ENCODE data around the gene PPP1R10.

The PPP1R10 gene

DNA sequence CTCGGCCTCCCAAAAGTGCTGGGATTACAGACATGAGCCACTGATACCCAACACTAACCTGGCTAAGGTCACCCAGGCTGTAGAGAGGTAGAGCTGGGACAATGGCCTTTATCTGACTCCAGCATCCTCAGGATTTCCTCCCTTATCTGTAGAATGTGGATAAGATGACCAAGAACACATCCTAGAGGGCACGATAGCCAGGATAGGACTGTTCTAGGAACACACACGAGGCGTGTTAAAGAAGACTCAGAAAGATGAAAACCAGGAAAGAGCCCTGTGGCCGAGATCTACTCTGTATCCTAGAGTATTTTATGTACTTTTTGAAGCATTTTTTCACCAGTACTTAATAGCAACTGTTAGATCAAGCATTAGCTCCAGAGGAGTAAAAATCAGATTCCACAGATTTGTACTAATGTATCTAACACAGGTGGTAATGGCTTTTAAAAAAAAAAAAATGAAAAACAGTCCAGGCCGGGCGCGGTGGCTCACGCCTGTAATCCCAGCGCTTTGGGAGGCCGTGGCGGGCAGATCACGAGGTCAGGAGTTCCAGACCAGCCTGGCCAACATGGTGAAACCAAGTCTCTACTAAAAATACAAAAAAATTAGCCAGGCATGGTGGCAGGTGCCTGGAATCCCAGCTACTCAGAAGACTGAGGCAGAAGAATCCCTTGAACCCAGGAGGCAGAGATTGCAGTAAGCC lies 17.3 kb downstream of the PPP1R10 start:
- no peak for DNase-seq (ENCODE audit: low read depth in 3 of 3, low spot score in 1 of 3)

DNA sequence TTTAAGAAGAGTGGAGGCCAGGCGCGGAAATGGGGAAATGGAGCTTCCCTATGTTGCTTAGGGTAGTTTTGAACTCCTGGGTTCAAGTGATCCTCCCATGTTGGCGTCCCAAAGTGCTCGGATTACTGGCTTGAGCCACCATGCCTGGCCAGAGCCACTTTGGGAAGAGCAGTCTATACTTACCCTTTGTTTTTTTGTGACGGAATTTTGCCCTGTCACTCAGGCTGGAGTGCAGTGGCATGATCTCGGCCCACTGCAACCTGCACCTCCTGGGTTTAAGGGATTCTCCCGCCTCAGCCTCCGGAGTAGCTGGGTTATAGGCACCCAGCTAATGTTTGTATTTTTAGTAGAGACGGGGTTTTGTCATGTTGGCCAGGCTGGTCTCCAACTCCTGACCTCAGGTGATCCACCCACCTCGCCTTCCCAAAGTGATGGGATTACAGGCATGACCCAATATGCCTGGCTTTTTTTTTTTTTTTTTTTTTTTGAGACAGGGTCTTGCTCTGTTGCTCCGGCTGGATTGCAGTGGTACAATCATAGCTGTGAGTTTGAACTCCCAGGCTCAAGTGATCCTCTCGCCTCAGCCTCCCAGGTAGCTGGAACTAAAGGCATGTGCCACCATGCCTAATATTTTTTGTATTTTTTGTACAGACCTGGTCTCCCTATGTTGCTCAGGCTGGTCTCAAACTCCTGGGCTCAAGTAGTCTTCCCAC lies 18.0 kb downstream of the PPP1R10 start:
- no peak for DNase-seq (ENCODE audit: low read depth in 3 of 3, low spot score in 1 of 3)

DNA sequence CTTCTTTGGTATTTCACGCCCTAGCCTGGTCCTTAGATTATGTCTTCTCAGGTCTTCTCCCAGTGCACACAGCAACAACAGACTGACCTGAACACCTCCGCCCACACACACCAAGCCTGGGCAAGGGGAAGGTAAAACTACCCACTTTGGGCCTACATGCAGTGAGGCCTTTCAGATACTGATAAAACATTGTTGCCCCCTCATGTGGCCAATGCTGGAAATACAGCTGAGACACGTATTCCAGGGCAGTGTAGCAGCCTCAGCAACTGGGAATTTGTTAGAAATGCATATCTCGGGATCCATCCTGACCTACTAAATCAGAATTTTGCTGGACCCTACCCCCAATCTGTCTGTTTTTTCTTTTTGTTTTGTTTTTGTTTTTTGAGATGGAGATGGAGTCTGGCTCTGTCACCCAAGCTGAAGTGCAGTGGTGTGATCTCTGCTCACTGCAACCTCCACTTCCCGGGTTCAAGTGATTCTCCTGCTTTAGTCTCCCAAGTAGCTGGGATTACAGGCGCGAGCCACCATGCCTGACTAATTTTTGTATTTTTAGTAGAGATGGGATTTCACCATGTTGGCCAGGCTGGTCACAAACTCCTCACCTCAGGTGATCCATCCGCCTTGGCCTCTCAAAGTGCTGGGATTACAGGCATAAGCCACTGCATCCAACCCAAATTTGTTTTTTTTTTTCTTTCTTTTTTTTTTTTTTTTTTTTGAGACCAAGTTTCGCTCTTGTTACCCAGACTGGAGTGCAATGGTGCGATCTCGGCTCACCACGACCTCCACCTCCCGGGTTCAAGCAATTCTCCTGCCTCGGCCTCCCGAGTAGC lies 19.5 kb downstream of the PPP1R10 start:
- DNase-seq (ENCODE audit: low read depth in 3 of 3, low spot score in 1 of 3): peak; percentile 51 to 68 (median 51)

DNA sequence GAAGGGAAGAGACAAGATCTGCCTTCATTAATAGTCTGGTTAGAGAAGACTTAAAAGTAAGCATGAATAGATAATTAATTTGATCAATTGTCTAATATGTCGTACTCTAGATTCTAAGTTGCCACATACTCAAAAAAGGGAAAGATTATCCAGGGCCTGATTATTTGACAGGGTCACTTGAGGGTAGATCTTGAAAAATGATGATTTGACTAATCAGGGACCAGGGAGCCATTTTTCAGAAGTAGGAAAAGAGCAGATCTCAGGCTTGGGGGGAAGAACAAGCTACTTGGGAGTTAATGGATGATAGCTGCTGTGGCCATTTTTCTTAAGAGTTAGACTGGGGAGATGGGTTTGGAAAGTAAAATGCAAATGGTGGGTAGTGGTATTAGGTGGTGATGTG lies 24.8 kb downstream of the PPP1R10 start:
- DNase-seq (ENCODE audit: low read depth in 3 of 3, low spot score in 1 of 3): no peak

DNA sequence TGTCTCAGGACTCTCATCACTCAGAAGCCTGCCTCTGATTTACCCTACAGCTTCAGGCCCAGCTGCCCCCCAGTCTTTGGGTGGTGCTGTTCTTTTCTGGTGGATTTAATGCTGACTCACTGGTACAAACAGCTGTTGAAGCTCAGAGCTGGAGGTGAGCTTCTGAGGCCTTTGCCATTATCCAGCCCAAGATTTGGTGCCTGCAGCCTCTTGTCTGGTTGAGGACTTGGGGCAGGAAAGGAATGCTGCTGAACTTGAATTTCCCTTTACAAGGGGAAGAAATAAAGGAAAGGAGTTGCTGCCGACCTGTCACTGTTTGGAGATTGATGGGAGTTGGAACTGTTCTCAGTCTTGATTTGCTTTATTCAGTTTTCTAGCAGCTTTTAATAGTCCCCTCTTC lies 26.0 kb downstream of the PPP1R10 start:
- DNase-seq (ENCODE audit: low read depth in 3 of 3, low spot score in 1 of 3): no peak

DNA sequence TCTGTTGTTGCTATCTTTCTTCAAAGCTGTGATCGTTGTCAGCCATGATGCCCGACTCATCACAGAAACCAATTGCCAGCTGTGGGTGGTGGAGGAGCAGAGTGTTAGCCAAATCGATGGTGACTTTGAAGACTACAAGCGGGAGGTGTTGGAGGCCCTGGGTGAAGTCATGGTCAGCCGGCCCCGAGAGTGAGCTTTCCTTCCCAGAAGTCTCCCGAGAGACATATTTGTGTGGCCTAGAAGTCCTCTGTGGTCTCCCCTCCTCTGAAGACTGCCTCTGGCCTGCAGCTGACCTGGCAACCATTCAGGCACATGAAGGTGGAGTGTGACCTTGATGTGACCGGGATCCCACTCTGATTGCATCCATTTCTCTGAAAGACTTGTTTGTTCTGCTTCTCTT lies 26.5 kb downstream of the PPP1R10 start:
- DNase-seq (ENCODE audit: low read depth in 3 of 3, low spot score in 1 of 3): no peak

DNA sequence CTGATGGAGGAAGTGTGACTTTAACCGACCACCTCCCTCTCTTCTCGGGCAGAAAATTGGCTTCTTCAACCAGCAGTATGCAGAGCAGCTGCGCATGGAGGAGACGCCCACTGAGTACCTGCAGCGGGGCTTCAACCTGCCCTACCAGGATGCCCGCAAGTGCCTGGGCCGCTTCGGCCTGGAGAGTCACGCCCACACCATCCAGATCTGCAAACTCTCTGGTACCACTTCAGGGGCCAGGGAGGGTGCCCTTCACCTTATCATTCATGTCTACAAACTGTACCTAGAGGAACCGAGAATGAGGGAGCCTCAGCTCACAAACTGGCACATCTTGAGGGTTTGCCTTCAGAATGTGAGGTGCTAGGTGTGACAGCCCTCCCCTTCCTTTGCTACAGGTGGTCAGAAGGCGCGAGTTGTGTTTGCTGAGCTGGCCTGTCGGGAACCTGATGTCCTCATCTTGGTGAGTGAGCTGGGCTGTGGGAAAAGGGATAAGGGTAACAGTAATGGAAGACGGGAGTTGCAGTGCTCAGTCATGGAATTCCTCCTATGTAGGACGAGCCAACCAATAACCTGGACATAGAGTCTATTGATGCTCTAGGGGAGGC lies 27.2 kb downstream of the PPP1R10 start:
- DNase-seq (ENCODE audit: low read depth in 3 of 3, low spot score in 1 of 3): no peak

DNA sequence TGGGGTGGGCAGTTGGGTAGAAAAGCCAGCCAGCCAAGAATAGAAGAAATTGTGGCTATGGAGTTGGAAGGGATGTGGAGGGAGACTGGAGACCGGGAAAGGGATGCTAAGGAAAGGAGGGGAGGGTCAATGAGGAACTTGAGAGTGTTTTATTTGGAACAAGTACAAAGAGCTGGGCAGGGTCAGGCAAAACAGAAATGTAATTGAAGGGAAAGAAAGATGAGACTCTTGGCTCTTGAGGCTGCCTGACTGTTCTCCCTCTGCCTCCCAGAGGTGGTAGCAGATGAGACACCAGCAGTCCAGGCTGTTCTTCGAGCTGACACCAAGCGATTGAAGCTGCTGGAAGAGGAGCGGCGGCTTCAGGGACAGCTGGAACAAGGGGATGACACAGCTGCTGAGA lies 33.1 kb downstream of the PPP1R10 start:
- no peak for DNase-seq (ENCODE audit: low read depth in 3 of 3, low spot score in 1 of 3)

DNA sequence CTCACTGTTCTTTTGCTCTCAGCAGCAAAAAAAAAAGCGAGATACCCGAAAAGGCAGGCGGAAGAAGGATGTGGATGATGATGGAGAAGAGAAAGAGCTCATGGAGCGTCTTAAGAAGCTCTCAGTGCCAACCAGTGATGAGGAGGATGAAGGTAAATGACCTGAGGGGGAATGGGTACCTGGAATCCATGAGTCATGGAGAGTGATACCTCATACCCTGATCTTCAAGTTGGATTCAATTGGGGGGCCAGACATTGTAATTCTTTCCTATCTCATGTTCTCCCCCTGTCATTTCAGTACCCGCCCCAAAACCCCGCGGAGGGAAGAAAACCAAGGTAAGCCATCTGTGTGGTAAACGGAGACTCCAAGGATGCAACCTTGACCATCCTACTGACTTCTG lies 39.0 kb downstream of the PPP1R10 start:
- no peak for DNase-seq (ENCODE audit: low read depth in 3 of 3, low spot score in 1 of 3)

DNA sequence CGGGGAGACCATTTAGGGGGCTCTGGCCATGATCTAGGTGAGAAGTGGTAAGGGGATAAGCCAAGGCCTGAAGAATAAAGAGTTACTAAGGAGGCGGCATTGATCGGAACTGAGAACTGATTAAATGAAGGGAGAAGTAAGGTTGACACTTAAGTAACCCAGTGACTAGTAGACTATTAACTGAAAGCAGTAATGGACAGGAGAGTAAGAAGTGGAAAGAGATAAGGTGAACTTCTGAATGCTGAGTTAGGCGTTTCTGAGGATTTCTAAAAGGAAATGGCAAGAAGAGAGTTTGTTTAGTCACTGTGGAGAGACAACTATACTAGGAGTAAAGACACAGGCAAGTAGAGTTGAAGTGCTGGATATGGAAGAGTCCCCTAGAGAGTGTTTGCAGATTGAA lies 43.9 kb downstream of the PPP1R10 start:
- no peak for DNase-seq (ENCODE audit: low read depth in 3 of 3, low spot score in 1 of 3)

DNA sequence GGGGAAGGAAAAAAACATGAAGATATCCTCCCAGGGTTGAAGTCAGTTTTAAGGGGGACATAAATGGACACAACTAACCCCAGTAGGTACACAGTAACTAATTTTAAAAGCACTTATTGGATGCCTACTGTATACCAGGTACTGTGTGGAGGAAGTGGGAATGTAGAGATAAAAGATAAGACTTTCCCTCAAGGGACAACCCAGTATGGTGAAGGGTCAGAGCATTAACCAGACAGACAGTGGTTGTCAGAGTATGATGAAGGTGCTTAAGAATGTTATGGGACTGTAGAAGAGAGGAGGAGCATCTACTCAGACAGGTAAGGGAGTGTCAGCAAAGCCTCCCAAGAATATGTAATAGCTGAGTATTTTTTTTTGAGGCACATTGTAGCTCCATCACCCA lies 44.9 kb downstream of the PPP1R10 start:
- no peak for DNase-seq (ENCODE audit: low read depth in 3 of 3, low spot score in 1 of 3)

DNA sequence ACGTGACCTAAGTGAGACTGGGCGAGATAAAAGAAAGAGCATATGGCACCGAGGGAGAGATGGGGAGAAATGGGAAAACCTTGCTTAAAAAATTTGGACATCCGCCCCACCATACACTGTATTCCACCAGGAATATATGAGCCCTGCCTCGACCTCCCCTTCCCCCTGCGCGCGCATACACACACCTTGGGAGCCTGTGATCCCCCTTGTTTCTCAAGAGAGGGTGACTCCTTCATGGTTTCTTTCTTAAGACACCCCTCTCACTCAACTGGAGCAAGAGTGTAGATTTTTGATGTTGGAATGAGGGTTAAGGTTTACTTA lies 45.3 kb downstream of the PPP1R10 start:
- DNase-seq (ENCODE audit: low read depth in 3 of 3, low spot score in 1 of 3): no peak

DNA sequence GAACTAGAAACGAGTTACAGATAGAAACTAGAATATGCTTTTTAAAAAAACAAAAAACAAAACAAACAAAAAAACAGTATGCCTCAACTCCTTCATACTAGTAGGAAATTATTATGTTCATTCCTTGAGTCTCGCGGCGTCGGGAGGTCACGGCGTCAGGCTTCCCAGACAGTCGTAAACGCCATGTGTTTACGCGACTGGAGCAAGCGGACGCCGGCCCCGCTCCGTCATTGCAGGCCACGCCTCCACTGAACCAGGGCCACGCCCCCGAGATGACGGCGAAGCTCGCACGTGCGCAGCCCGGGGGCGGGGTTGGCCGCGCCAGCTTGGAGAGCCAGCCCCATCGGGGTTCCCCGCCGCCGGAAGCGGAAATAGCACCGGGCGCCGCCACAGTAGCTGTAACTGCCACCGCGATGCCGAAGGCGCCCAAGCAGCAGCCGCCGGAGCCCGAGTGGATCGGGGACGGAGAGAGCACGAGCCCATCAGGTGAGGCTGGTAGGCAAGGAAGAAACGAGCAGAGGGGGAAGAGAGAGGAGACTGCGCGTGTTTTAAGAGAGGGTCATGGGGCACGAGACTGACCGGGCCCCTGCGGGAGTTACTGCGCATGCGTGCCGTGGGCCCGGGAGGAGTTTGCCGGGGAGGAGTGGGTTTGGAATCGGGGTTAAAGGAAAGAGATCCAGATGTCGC lies 45.8 kb downstream of the PPP1R10 start, which contains the start of gene ABCF1:
Gene ABCF1, plus strand, starts transcription at position 368 of the 687 bp plus-strand sequence. Its CDS starts 46 bp downstream, at position 414.
- DNase-seq (ENCODE audit: low read depth in 3 of 3, low spot score in 1 of 3): peak; percentile 96 to 99 (median 99)

DNA sequence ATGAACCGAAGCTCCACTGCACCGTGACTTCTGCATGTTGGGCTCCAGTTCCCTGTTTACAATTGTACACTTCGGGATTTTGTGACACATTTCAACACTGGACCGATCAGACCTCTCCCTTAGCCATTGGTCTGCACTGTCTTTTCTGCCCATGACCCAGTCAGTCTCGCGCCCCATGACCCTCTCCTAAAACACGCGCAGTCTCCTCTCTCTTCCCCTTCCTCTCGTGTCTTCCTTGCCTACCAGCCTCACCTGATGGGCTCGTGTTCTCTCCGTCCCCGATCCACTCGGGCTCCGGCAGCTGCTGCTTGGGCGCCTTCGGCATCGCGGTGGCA lies 46.3 kb downstream of the PPP1R10 start:
- DNase-seq (ENCODE audit: low read depth in 3 of 3, low spot score in 1 of 3): no peak

DNA sequence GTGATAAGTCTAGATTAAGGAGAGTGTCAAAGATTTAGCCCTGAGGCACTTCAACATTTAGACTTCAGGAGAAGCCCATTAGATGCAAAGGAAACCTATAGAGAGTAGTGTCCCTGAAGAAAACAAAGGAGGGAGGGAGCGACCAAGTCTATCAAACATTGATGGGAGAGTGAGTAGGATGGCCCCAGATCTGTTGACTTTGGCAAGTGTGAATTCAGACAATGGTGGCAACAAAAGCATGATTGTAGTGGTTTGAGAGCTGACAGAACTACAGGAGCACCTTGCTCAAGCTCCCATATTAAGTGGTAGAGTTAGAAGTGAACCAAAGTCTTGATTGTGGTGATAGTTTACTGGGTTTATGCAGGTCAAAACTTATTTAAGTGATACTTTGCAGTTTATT lies 46.8 kb downstream of the PPP1R10 start:
- DNase-seq (ENCODE audit: low read depth in 3 of 3, low spot score in 1 of 3): no peak

DNA sequence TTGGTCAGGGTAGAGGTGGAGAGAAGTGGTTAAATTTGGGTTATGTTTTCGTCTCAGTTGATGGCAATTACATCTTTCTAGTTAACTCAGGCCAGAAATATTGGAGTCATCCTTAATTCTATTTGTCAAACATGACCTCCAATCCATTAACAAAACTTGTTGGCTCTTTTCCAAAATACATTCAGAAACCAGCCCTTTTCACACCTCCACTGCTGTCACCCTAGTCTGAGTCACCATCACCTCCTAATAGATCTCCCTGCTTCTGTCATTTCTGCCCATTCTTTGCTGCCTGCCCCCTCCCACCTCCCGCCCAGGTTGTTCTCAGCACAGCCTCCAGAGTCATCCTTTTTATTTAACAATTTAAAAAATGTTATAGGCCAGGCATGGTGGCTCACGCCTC lies 48.8 kb downstream of the PPP1R10 start:
- DNase-seq (ENCODE audit: low read depth in 3 of 3, low spot score in 1 of 3): peak in 1 of 3 donors; percentile 13

DNA sequence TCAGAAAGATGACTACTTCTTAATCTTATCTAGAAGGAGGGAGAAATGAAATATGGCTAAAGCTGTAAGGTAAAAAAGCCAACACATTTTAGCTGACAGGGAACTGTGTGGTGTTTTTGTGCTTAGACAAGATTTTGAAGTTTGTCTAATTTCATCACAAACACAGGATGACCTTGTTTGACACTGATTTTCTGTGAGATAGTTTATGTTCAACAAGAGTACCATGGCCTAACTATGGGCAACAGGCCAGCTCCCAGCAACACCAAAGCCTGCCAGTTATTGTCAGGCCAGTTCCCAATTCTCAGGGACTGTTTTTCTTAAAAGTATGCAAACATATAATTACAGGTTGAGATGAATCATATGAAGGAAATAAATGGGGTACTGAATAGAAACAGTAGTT lies 51.3 kb downstream of the PPP1R10 start:
- DNase-seq (ENCODE audit: low read depth in 3 of 3, low spot score in 1 of 3): no peak

DNA sequence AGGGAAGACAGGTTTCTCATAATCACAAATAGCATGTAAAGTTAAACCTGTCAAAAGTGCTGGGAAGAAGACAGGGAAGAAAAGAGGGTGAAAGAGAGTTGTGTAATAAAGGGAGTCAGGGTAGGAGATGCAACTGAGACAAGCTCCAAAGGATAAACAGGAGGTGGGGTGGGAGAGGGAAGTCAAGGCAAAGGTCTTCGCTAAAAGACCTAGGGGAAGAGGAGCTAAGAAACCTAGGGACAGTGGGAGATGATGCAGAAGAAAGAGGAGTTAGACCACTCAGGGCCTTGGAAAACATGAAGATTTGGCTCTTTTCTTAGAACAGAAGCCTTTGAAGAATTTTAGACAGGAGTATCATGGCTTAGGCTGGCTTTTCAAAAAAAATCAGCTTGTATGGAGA lies 52.9 kb downstream of the PPP1R10 start:
- no peak for DNase-seq (ENCODE audit: low read depth in 3 of 3, low spot score in 1 of 3)

DNA sequence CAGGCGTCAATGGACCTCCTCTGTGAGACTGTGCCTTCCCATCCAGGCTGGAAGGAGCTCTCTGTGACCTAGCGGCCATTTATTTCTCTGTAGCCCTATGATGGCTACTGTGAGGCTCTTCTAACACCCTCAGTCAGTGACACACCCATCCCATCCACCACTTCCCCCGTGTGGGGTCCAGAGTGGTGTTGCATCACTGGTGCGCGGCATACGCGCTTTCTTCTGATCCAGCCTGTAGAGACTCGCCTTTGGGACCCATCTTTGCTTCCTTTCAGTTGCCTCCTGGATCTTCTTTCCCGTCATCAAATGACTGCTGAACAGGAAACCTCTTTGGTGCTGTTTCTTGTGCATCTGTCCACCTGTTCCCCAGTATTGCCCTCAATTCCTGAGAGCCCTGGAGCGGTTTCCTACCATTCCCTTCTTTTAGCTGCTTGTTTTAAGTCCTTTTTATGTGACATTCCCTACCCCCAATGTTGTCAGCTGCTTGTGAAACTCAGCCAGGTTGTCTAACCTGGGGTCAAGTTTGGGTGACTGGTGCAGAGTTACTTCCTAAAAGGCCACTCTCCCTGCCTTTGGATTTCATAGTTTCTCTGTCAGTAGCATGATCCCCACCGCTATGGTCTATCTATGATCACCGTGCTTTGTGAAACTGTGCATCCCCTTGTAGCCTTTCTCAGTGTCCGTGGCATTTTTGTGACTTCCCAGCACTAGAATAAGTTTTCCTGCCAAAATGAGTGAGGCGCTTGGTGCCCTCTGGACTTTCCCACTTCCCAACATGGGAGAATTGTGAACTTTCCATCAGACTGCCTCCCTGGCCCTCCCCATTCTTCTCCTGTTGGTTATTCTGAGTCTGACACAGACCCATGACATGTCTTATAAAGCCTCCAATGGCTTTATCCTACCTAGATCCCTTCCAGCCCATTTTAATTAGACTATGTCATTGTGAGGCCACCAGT lies 54.3 kb downstream of the PPP1R10 start:
- DNase-seq (ENCODE audit: low read depth in 3 of 3, low spot score in 1 of 3): no peak

DNA sequence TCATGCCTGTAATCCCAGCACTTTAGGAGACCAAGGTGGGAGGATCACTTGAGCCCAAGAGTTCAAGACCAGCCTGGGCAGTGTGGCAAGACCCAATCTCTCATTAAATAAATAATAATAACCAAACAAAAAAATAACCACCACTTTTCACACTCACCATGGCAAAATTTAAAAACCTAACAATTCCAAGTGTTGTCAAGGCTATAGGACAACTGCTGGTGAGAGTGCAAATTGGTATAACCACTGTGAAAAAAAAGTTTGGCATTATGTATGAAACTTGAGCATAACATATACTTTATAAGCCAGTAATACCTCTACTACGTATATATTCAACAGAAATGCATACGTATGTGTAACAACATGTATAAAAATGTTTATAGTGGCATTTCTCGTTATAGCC lies 56.1 kb downstream of the PPP1R10 start:
- no peak for DNase-seq (ENCODE audit: low read depth in 3 of 3, low spot score in 1 of 3)
